Measurements from ENCODE around the gene ADTRP.

Gene ADTRP

DNA sequence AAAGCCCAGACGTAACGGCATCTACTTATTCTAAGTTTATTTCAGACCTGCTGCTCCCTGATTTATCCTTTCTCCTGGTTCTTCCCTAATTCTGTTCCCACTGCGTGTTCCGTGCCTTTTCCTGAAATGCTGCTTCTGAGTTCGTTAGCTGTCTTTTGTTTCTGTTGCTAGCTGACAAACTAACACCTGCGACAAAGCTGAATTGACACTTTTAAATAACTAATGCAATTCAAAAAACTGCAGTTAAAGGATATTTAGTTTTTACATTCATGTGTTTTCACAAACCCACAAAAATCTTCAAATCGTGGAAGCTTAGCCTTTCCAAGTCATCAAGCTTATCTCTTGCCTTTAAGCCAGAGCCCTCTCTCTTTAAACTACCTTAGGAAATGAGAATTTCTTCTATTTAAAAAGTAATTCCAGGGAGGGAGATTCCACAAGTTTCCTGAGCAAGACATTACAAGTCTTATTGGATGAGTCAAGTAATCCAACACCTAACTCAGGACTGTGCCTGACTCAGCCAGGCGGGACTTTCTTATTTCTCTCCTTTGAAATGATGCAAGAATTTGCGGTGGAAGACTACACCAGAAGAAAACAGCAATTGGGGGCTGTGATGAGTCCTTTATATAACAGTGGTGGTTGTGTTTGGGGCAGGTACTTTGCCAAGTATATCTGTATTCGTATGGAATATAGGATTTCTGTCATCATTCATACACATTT, 6.3 kb downstream of the ADTRP start:
- no peak for DNase-seq

DNA sequence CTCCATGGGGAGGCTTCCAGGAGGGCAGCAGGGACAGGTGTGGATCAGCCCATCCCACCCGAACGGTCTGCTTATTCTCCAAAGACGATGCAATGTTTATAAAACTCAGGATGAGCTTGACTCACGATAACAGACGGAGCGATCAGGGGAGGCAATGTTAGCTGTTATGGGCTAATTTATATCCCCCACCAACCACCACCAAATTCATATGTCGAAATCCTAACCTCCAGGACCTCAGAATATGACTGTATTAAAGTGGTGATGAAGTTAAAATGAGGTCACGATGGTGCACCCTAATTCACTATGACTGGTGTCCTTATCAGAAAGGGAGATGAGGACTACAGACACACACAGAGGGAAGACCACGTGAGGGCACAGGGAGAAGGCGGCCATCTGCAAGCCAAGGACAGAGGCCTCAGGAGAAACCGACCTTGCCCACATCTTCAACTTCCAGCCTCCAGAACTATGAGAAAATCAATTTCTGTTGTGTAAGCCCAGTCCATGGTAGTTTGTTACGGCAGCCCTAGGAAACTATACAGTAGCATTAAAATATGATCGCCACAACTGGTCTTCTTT, 7.0 kb downstream of the ADTRP start:
- DNase-seq, result no peak

DNA sequence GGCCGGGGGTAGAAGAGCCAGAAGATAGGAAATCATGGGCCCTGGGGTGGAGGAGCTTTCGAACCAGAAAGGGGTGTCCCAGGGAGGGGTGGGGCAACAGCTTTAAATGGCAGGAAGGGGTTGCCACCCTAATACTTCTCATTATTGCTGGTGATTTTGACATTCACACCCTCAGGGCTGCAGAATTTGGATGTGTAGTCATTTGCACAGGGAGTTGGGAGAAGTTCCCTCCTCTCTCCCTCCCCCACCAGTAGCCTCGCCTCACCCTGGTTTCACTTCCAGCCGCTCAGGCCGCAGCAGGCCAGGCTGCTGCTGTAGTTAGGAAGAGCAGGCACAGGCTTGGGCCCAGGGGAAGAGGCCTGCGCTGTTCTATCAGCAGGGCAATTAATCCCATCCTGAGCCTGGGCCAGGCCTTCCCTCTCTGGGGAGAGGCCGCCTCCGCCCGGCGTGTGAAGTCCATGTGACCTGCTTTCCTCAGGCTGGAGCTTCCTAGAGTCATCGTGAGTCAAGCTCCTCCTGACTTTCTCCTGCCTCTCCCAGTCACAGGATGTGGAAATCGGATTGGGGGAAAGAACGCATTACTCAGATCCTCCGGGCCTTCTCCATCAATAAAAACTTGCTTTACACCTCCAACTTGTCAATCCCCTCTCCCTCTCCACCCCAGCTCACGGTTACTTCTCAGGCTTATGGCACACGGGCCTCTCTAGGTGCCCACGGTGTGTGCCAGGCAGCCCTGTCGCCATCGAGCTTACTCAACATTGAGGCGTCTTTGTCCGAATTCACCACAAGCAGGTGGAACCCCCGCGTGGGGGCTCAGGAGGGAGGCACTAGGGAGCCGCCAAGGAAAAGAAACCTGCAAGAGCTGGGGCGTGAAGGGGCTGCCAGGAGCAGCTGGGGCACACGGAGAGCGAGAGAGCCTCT, 7.8 kb downstream of the ADTRP start:
- DNase-seq, result no peak

DNA sequence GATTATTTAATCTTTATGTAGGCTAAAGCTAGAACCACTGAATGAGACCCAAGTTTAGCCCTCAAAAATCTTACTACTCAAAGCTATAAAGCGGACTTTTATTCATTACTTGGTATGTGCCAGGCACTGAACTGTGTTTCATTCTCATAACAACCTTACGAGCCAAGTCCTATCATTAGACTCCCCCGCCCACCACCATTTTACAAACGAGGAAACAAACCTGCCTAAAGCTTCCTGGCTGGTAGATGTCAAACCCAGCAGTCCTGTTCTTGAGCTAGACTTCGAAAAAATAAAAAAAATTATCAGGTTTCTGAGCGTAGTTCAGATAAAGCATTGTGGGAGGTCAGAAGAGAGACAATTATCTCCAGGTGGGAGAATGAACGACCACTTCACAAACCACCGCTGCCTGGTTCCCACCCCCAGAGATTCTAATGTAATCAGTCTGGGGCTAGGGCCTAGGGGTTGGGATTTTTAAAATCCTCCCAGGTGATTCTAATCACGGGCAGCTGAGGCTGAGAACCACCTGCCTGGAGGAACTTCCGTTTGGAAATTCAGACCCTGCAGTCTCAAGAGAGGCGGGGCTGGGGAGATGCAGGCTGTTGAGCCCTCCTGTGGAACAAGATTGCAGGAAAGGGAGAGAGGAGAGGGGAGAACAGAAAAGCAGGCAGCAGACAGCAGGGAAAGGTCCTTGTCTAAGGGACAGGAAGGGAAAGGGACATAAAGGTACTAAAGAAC, 8.6 kb downstream of the ADTRP start:
- no peak for DNase-seq

DNA sequence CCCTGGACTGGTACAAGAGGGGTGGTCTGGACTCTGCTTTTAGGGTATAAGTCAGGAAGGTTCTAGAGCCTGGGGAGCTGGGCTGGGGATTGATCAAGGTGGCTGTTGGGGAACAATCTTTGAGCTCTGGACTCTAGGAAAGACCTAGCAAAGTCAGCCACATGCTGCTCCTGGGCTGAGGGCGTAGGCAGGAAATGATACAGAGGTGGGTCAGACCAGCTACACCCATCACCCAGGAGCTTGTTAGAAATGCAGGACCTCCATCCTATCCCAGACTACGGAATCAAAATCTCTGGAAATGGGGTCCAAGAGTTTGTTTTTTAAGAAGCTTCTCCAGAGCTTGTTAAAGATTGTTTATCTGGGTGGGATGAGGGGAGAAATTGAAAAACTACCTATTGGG, 9.4 kb downstream of the ADTRP start:
- no peak for DNase-seq

DNA sequence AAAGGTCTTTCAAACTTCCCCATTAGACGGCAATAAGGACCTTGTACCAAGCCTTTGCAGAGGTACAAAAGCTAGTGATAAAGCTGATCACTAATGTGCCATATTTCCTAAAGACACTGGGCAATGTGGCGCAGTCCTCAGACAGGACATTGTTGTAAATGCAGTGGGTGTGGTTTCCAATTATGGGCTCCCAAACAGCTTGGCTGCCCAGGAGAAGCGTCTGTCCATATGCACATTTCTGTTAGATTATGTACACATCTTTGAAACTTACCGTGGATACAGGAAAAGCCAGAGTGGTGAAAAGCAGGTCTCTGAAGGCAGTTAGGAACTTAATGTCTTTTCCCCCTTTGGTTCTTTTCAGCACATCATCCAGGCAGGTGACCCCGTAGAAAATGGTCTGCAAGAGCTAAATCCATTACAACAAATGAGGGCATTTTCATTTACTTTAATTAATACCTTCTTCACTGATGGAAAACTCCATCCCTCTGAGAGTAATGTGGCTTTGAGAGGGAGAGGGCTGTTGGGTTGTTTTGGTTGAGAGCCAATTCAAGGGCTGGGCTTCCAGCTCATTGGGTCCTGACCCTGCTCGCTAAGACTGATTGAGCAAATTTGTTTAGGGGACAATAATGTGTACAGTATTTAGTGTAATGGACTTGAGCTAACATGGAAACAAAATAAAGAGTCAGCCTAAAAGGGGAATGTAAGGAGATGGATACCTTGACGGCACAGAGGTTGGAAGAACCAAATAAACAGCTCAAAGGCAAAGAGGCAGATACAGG, 10.4 kb downstream of the ADTRP start:
- no peak for DNase-seq

DNA sequence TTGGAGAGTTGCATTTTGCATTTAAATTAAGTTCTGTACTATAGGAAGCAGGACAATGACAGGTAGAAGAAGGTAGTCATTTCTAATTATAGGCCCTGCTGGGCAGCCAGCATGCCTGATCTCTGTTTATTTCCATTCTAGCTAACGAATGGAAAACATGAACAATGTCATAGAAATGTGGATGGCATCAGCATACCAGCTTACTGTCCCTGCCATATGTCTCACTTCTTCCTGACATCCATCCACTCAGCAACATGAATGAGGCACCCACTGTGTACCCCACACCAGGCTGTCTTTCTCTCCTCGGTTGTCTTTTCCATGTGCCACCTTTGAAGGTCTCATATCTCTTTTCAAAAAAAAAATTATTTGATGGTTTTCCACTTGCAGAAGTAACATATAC, 11.1 kb downstream of the ADTRP start:
- no peak for DNase-seq

DNA sequence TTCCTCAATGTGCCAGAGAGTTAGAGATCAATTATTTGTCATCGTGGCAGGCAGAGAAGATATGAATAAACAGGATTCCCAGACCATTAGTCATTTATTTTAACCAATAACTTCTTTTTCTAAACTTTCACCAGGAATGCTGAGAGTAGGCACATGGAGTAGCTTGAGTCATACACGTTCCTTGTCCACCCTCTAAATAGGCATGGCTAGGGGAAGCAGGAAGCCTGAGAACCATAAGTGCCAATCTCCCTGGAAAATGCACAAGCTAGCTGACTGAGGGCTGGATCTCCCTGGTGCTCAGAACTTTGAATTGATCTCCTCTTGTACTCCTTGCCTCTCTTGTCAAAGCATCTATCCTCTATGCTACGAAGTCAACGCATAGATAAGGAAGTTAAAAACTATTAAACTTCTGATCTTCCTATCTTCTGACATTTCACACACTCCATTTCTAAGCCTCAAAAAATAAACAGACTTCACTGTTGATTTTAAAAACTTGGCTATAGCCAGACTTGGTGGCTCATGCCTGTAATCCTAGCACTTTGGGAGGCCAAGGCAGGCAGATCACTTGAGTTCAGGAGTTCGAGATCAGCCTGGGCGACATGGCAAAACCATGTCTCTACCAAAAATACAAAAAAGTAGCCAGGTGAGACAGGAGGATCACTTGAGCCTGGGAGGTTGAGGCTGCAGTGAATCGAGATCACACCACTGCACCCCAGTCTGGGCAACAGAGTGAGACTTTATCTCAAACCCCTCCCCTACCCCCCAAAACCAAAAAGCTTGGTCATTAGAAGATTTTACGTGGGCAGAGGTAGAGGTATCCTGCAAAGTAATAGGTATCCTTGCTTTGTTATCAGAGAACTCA, 11.8 kb downstream of the ADTRP start:
- no peak for DNase-seq

DNA sequence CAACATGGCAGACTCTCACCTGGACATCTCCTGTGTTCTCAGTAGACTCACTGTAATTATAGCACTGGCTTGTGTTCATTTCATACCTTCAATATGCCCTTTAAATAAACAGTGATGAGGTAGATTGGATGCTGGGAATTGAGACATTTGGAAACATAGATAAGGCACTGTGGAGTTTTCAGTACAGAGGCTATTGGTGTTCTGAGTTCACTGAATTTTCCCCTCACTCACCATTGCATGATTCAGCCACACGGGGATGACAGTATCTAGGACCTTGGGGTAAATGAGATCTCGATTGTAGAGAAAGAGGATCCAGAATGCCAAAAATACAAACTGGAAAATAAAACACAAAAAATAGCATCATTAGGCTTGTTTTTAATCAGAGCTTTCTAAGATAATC, 12.6 kb downstream of the ADTRP start:
- DNase-seq, result no peak

DNA sequence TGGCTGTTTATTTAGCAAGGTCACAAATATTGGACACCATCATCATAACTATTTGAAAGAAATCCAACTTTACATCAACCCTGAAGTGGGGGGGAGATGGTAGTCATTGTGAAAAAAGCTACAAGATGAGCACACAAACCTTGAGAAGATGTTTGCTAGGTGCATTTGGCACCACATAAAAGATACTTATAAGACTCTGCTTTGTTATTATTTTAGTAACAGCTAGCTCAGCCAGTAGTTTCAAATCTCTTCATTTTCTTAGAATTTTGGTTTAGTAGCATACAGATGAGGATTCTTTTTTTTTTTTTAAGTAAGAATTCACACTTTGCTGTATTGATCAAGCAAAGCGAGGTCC, 14.4 kb downstream of the ADTRP start:
- no peak for DNase-seq

DNA sequence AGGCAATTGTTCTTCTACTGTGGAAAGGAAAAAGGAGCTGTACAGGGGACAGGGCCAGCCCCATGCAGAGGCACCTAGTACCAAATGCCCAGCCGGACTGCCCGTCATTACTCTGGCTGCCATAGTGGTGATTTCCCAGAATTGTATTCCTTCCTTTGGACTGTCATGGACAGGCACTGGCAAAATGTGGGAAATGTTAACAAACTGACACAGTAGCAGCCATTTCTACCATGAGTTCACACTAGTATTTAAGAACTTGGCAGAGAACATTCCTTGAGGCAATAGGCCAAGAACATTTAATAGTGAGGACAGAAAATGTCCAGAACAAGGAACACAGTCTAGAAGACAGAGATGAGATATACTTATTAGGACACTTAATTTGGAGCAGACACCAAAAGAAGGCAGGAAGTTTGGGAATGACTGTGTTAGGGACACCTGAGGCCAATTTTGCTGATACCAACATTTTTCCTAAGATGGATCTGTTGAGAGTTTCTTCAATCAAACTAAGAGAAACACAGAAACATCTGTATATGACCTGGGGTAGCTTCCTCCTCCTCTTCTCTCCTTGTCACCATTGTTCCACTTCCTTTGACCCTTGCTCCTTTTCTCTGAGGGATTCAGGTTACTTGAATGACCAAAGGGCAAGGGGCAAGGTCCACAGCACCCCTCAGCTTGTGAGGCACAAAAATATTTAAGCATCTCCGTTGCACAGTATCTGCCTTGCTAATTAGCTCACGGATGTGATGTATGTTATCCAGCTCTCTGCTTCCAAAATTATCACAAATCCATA, 14.9 kb downstream of the ADTRP start:
- DNase-seq, result no peak

DNA sequence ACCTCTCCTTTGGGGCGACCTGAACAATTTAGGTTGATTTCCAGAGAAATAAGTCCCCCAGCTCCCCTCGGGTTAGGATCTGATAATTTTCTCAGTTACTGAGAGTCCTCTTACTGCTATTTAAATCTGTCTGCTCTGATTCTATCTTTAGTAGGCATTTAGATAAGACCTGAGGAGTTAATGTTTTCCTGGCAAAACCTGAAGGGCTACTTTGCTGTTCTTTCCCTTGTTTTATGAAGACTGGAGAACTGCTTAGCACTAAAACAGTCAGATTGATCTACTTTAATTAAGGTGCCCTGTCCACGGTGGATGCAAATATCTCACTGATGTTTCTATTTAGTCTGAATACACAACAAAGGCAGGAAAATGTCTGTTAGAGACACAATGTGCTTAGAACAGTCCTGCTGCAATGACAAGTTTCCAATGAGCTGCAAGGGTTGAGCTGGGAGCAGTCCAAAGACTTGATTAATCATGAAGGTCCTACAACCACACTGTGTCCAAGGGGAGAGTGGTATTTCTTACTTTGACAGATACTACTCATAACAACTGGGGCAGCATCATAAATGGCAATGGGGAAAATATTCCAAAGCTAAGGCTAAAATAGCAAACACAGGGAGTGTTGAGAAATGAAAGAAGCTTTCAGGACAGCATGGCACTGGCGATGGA, 15.7 kb downstream of the ADTRP start:
- DNase-seq, result no peak

DNA sequence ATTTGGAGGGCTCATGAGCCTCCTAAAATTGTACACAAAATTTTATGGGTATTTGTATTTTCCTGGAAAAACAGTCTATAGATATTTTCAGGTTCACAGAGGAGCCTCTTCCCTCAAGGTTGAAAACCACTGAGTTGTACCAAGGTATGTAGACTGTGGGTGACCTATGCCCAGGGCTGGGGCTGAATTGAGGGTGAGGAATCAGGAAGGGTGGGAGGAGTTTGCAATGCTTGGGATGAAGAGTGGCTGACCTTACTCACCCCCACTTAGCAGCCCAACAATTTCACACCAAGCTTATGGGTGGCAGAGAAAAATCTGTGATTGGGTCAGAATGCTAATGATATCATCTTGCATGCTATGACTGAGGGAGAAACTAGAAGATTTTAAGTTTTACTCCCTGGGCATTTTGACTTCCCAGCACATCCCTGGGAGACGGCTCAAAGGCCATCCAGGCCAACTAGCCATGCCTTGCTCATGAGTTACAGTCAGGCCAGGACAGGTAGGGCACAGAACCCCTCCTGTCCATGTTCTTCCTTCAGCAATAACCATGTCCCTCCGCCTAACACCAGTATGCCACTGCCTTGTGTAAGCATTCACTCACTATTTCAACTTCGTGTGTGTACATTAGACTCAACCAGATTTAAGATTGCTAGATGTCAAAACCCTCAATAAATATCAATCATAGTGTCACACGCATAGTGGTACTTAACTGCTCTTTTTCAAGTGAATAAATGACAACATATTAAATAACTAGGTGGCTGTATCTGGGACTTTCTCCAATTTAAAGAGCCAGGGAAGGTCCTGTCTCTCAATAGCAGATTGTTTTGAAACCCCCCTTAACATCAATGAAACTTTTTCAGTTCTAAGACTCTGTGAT, 16.6 kb downstream of the ADTRP start:
- no peak for DNase-seq

DNA sequence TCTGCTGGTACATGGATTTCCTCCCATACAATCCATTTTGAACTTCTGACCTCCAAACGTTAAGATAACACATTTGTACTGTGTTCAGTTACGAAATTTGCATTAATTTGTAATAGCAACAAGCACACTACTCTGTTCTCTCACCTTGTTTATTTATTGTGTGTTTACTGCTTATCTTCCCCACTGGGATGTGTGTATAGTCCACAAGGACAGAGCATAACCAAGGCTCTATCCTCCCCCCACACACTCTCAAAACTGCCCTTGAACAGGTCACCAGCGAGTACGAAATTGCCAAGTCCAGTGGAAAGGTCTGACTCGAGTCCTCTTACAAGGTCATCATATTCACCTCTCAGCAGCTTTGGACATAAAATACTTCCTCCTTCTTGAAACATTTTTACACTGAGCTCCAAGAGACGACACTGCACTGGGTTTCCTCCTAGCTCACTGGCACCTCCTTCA, 18.6 kb downstream of the ADTRP start:
- no peak for DNase-seq

DNA sequence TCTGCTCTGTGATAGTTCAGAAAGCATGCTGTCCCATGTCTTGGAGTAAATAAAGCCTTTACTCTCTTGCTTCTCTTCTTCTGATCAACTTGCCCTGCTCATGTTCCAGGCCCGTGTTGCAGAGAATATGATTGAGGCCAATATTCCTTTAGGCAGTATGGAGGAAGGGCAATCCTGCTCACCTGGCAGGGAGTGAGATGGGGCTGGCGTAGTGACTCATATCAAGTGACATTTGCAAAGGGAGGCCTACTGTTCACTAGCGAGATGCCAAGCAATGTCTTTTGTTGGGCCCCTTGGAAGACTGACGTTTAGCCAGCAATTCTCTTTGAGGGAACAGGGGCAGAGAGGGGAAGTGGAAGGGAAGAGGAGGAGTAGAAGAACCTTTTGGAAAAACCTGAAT, 19.7 kb downstream of the ADTRP start:
- DNase-seq, result no peak

DNA sequence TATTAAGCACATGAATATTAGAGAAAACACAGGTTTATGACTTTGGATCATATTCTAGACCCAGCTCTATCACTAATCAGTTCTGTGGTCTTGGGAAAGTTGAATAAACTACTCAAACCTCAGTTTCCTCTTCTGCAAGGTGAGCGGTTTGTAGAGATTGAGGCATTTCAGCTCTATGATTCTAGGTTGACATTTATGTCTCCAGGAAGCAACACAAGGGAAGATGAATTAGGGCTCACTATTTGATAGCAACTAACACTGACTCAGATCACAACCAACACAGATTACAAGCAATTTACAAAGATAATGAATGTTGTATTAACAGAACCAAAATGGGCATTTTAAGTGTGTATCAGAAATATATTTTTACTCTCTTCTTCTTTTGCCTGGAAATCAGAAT, 21.9 kb downstream of the ADTRP start:
- no peak for DNase-seq

DNA sequence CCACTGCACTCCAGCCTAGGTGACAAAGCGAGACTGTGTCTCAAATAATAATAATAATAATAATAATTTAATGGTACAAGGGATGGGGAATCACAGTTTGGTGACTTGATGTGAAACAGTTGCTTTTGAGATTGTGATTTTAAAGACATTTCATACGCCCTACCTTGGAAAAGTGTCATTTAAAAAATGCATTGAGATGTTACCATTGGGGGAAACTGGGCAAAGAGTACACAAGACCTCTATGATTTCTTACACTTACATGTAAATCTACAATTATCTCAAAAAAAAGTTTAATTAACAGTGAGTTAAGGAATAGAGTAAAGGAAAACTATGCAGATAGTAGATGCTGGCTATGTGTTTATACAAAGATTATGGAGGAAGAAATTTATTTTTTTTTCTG, 22.3 kb downstream of the ADTRP start:
- DNase-seq, result no peak

DNA sequence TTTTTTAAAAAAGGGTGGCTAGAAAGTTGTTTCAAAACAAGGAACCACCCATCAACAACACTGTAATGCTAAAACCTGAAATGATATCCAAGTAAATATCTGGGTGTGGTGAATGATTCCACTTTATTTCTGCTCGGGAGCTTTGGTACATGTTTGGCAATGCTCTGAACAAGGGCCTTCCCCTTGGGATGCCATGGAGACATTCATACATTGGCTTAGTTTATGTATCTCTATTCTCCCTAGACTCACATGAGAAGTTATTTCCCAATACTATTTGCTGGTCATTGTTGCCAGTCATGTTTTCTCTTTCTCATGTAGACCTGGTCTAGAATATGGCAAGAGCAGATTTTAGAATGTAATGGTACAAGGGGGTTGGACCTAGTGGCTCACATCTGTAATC, 22.9 kb downstream of the ADTRP start:
- DNase-seq, result no peak
